ENCODE data around the gene EXD3. TPM values are rescaled to one million over a fixed set of nuclear protein-coding genes. Genes with fewer than 3 reads are reported as not detected.
A peak's percentile ranks its signal among the peaks of the same experiment; 100 is the strongest.
"Not testable (repeated sequence)": the region's sequence is repeated elsewhere in the genome, so short reads cannot be mapped to it uniquely, and the experiment has no call there.

EXD3 gene
- total RNA-seq, 1 donor from 2014 or later = 8.1 TPM

- no peak for ATAC-seq
These were observed 86.2 kb downstream of the EXD3 start for GRCh38 chr9:137336735-137337134.

- ATAC-seq = no peak
These were observed 89.8 kb downstream of the EXD3 start for GRCh38 chr9:137333016-137333671.

- ATAC-seq = no peak
These were observed 91.0 kb downstream of the EXD3 start for GRCh38 chr9:137331929-137332328.

DNA sequence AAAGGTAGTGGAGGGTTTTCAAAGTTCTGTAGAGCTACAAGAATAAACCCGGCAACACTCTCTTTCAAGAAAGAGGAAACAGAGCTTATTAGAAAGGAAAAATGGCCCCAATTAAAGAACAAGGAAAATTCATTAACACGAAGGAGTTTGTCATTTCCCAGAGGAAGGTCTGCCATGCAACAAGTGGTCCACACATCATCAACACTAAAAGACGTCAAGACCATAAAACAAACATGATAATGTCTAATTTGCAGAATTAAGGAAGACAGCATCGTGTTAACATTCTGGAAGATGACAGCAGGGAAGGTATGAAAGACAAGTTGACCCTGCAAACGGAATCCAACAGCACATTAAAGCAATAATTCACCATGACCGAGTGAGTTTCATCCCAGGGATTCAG, 92.3 kb downstream of the EXD3 start:
- no peak for ATAC-seq

GRCh38 chr9:137329590-137329989, 93.4 kb downstream of the EXD3 start:
- ATAC-seq = not testable (repeated sequence)

DNA sequence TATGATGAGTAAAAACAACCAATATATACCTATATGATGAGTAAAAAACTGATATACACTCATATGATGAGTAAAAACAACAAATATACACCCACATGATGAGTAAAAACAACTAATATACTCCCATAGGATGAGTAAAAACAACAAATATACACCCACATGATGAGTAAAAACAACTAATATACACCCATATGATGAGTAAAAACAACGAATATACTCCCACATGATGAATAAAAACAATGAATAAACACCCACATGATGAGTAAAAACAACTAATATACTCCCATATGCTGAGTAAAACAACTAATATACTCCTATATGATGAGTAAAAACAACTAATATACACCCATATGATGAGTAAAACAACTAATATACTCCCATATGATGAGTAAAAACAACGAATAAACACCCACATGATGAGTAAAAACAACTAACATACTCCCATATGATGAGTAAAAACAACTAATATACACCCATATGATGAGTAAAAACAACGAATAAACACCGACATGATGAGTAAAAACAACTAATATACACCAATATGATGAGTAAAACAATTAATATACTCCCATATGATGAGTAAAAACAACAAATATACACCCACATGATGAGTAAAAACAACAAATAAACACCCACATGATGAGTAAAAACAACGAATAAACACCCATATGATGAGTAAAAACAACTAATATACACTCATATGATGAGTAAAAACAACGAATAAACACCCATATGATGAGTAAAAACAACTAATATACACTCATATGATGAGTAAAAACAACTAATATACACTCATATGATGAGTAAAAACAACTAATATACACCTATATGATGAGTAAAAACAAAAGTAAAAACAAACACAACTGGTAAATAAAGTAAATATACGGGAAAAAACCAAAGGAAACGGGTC, 95.1 kb downstream of the EXD3 start:
- not testable (repeated sequence) for ATAC-seq

- ATAC-seq = peak; percentile 36
These were observed 96.4 kb downstream of the EXD3 start for GRCh38 chr9:137326445-137327065.

DNA sequence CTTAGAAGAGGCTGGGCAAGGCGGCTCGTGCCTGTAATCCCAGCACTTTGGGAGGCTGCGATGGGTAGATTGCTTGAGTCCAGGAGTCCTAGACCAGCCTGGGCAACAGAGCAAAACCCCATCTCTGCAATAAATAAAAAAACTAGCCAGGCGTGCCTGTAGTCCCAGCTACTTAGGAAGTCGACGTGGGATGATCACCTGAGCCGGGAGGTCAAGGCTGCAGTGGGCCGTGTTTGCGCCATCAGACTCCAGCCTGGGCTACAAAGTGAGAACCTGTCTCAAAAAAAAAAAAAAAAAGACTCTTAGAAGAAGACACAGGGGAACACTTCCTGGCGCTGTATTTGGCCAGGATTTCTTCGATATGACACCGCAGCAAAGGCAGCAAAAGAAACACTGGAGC, 97.2 kb downstream of the EXD3 start:
- no peak for ATAC-seq

DNA sequence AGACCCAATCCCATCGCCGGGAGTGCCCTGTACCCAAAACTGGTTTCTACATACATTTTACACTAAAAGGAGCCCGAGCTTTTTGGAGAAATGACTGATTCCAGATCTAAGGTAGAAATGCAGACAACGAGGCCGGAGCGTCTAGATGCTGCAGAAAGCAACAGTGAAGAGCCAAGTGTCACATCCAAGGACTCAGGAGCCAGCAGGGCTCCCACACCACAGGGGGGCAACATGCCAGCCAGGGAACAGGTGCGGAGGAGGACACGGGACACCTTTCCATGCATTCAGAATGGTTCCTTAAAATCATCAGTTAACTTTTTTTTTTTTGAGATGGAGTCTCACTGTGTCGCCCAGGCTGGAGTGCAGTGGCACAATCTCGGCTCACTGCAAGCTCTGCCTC, 97.8 kb downstream of the EXD3 start:
- ATAC-seq = no peak

DNA sequence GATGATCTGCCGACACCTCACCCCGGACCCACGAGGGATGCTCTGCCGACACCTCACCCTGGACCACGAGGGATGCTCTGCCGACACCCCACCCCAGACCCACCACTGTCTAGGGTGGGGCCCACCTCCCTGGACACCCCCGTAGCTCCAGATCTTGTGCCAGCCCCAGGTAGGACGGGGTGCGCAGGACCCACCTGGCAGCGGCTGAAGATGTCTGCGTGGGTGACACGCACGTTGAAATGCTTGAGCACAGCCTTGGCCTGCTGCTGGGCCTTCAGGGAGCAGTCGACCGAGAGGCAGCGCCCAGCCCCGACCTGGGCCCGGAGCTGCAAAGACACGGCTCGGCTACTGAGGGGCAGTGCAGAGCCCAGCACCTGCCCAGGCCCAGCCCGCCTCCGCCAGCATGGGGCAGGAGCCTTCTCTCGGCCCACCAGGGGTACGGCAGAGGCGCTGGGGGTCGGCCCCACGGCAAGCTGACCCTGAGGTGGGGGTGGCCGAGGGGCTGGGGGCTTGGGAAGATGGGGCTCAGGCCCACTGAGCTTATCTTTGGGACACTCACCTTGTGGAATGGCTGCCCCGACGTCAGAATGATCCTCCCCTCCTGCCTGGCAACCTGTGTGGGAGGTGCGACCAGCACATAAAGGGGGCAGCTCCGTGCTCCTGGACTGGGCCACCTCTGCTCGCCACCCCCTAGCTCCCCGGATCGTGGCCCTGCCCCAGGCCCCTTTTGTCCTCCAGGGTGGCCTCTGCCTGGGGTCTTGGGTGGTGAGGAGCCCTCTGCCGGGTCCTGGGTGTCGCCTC, 99.2 kb downstream of the EXD3 start:
- peak; percentile 14 for ATAC-seq

- ATAC-seq = no peak
These were observed 101.1 kb downstream of the EXD3 start for GRCh38 chr9:137321726-137322361.

DNA sequence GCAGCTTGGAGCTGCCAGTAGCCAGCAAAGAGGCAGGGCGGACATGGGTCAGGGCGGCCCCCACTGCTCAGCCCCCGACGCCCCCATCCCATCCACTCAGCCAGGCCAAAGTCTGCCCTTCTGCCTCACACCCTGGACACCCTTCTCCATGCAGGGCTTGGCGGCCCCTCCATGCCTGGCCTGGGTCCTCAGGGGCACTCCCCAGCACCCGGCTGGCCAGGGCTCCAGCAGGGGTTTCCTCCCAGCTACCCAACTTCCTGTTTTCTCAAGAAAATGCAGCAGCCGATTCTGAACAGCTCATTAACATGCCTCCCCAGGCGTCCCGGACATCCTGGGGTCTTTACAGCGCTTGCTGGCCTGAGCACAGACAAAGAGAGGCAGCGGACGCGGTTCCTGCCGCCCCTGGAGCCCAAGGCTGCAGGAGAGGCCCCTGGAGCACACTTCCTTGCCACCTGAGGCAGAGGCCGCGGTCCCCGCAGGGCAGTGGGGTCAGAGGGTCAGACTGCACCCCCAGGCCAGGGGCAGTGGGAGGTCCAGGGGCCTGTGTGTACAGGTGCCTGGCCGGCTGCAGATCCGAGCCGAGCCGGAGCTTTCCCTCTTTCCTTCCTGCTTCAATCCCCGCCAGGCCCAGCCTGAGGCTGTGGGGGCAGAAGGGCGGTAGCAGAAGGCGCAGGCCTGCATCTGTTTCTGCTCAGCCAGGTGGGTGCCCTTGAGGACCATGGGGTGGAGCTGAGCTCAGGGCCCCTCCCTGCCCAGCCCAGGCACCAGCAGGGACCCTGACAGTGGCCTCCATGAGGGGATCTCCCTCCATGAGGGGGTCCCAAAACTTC, 102.2 kb downstream of the EXD3 start:
- peak; percentile 1 for ATAC-seq

DNA sequence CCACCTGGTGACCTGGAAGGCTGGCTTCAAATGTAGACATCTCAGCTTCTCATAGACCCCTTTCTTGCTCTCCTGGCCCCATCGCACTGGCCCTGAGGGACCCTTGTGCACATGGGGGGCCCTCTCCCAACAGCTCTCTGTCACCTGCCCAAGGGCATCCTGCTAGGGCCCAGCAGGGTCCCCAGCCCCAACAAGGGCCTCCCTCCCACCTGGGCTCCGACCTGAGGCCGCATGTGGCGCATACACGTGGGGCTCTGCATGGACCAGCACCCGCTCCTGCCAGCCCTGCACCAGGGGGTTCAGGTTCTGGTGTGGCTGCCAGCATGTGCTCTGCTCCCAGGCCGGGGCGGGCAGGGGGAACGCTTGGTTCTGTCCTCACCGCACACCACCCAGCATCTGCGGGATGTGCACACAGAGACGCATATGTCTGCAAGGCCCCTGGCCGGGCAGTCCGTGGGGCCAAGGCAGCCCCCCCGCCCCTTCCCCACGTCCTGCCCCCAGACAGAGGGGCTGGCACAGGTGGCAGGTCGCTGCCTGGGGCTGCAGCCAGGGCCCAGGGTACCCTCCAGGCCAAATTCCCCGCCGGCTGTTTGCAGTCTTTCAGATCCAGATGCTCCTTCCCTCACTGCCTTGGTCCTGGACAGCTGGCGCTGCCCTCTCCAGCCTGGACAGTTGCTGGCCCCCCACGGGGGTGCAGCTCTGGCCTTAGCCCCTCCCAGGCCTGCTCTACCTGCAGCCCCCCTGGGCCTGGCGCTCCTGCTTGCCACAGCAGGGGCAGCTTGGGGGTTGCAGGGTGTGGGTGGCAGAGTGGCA, 103.0 kb downstream of the EXD3 start:
- no peak for ATAC-seq

GRCh38 chr9:137319011-137319738, 103.8 kb downstream of the EXD3 start:
- ATAC-seq = peak; percentile 6

DNA sequence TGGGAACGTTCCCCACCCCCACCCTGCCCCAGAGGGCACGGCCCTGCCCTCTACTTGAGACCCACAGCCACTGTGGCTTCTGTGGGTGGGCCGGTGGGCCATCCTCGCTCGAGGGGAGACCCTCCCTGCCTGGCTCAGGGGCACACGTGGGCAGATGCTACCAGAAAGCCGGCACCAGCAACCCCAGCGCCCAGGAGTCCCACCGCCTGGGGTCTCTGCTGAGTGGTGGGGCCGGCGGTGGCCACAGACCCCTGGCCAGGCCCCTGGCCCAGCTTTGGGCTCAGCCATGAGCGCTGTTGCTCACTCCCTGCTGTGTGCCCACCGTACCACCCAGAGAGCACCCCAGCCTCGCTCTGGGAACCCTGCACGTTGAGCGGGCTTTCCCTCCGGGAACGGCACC, 104.4 kb downstream of the EXD3 start:
- ATAC-seq = no peak

DNA sequence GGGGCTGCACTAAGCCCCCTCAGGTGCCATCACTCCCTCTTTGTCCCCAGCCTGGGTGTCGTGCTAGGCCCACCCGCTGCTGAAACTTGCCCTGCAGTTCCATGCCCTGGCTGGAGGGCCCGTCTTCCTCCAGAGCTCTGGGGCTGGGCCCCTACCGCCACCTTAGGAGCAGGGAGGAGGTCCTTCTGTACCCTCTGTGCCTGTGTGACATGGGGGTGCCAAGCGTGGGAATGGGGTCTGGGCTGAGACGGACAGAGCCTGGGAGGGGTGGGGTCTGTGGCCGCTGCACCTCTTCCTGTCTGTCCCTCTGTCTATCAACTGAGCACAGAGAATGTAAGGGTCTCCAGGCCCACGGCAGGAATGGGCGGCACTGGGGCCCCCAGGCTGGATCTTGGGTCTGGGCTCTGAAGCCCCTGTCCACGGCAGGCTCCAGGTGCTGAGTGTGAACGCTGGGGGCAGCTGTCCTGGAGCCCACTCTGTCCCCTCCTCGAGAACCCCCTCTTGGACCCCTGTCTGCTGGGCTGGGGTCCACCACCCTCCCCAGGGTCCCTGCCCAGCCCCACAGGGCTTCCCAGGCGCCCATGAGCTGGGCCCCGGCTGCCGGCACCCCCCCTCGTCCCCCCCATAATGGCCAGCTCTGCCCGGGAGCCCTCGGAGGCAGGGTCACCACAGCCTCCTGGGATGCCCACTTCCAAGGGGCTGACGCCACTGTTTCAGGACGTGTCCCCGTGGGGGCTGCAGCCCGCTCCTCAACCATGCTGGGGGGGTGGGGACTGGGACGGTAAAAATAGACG, 105.0 kb downstream of the EXD3 start:
- ATAC-seq = no peak

GRCh38 chr9:137317021-137317717, 105.8 kb downstream of the EXD3 start:
- no peak for ATAC-seq

Measured in esophagus mucosa (tissue), 1 donor.